Raji (cell line): ENCODE measurements around the gene MAP3K19.

Source experiments
- POLR2A ChIP-seq: IDR thresholded peaks from 2 replicates; pipeline ENCODE4 v1.6.1; 2011; ENCODE audit warnings: low read depth, low read length, control low read depth; ENCODE audit not compliant: insufficient read depth

Gene MAP3K19

GRCh38 chr2:134919341-134920210 lies 127.7 kb downstream of the MAP3K19 start:
- no peak for TF ChIP-seq POLR2A

- peak; percentile 64 for TF ChIP-seq POLR2A
Observed at GRCh38 chr2:134918526-134919340, 128.5 kb downstream of the MAP3K19 start, which contains the start of gene CCNT2. Gene CCNT2, plus strand, starts transcription at chr2:134918822. Its CDS starts 33 bp downstream, at chr2:134918855.

- TF ChIP-seq POLR2A, result peak; percentile 73
Observed at GRCh38 chr2:134917888-134918525, 129.2 kb downstream of the MAP3K19 start.

- no peak for TF ChIP-seq POLR2A
Observed at GRCh38 chr2:134917360-134917865, 129.8 kb downstream of the MAP3K19 start.
